Prostate gland (tissue), 2 donors: ENCODE data around the gene DEF6.

Experiments used
- CTCF ChIP-seq, 4 experiments: fragments of 200-600 bp in 2 of 4; fragments of 450-650 bp in 2 of 4; sonication (generic) in 2 of 4; IDR thresholded peaks; 1 replicate in 3 of 4; 2 replicates in 1 of 4; pipeline ENCODE4 v1.5.1; 2016 to 2019; ENCODE audit warnings: antibody characterized with exemption in 4 of 4, mild to moderate bottlenecking in 2 of 4, moderate library complexity in 2 of 4
- POLR2A ChIP-seq: fragments of 450-650 bp; IDR thresholded peaks from one replicate; pipeline ENCODE4 v1.6.1; 2016; ENCODE audit warnings: antibody characterized with exemption, mild to moderate bottlenecking

- TF ChIP-seq CTCF (IDR thresholded peaks at IDR 0.05) (no peak), POLR2A (no peak)
Observed at GRCh38 chr6:35260591-35261570, 36.7 kb upstream of the DEF6 start.
